ENCODE data around the gene ADARB2. TPM values are rescaled to one million over a fixed set of nuclear protein-coding genes. Genes with fewer than 3 reads are reported as not detected.

ADARB2 gene
- total RNA-seq, 1 donor from 2014 or later, result not detected

GRCh38 chr10:1206601-1207000, 530.7 kb downstream of the ADARB2 start:
- DNase-seq (no peak), ATAC-seq (ENCODE audit: poor library complexity) (no peak)
- intact Hi-C loops (cut with DNase I), result no loop called here

GRCh38 chr10:1206101-1206500, 531.2 kb downstream of the ADARB2 start:
- DNase-seq (no peak), ATAC-seq (ENCODE audit: poor library complexity) (no peak)
- intact Hi-C loops (cut with DNase I), result no loop called here

- no peak for DNase-seq
- intact Hi-C loops (cut with DNase I), result no loop called here
- no peak for ATAC-seq (ENCODE audit: poor library complexity)
Observed at GRCh38 chr10:1205450-1206030, 531.8 kb downstream of the ADARB2 start.

DNA sequence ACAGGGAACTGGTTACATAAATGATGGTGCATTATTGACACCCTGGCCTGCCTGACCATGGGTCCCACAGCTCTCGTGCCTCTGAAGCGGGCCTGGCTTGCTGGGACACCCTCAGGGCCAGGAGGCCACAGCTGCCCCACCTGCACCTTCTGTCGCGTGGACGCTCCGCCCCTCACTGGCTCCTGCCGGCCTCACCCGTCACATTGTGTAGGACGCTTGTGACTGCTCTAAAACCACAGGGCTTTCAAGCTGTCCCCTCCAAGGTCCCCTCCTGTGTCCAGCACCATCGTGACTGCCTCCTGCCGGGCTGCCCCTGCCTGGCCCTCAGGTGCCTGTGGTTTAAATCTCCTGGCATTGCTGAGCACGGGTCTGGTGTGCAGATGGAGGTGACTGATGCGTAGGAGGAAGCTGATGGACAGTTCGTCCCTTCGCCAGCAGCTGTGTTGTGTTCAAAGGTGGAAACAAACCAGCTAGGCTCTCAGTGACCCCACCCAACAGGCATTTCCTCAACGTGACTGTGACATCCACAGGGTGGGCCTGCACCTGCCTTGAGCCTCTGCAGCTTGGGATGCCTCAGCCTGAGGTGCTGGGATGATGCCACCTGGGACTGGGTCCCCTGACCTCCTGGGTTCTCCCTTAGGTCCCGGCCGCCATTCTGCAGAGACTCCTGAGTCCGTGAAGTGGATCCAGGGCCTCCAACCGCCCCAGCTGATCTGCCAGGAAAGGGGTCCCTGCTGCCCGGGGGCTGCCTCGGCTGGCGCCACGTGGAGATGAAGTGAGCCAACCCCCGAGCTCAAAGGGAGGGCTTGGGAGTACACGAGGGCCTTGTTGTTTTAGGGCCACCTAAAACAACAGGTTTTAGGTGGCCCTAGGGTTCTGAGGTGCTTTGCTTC, 532.6 kb downstream of the ADARB2 start:
- DNase-seq (no peak), ATAC-seq (ENCODE audit: poor library complexity) (no peak)
- intact Hi-C loops (cut with DNase I), result no loop called here

- intact Hi-C loops (cut with DNase I), result no loop called here
- DNase-seq (no peak), ATAC-seq (ENCODE audit: poor library complexity) (no peak)
Observed at GRCh38 chr10:1203704-1204103, 533.6 kb downstream of the ADARB2 start.

DNA sequence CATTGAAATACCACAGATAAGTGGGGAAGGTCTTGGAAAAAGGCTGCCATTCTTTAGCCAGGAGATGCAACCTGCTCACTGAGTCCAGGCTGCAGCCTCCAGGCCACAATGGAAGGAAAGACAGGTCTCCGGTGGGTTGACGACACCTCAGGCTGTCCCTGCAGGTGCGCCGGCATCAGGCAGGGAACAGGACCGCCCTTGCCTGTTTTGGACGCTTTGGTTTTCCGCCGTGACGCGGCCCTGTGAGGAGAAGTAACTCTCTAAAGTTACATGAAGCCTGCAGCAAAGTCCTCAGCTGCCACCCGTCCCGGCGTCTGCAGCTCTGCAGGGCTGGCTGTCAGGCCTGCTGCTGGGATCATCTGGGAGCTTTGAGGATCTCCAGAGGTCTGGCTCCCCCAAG, 534.1 kb downstream of the ADARB2 start:
- ATAC-seq (ENCODE audit: poor library complexity), result no peak
- intact Hi-C loops (cut with DNase I), result no loop called here
- DNase-seq, result no peak

DNA sequence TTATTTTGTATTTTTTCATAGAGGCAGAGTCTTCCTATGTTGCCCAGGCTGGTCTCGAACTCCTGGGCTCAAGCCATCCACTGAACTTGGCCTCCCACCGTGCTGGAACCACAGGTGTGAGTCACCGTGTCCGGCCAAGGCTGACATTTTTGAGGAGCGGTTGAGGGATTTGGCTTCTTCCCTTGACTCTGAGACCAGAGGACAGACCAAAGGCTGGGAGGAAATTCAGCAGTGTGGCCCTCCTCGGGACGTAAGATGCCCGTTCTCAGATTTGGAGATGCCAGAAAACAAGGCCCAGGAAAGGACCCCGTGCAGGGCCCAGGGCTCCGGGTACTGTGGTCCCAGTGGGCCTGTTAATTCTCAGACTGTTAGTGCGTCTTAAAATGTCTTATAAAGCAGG, 535.0 kb downstream of the ADARB2 start:
- no peak for DNase-seq
- intact Hi-C loops (cut with DNase I), result no loop called here
- ATAC-seq (ENCODE audit: poor library complexity), result no peak

DNA sequence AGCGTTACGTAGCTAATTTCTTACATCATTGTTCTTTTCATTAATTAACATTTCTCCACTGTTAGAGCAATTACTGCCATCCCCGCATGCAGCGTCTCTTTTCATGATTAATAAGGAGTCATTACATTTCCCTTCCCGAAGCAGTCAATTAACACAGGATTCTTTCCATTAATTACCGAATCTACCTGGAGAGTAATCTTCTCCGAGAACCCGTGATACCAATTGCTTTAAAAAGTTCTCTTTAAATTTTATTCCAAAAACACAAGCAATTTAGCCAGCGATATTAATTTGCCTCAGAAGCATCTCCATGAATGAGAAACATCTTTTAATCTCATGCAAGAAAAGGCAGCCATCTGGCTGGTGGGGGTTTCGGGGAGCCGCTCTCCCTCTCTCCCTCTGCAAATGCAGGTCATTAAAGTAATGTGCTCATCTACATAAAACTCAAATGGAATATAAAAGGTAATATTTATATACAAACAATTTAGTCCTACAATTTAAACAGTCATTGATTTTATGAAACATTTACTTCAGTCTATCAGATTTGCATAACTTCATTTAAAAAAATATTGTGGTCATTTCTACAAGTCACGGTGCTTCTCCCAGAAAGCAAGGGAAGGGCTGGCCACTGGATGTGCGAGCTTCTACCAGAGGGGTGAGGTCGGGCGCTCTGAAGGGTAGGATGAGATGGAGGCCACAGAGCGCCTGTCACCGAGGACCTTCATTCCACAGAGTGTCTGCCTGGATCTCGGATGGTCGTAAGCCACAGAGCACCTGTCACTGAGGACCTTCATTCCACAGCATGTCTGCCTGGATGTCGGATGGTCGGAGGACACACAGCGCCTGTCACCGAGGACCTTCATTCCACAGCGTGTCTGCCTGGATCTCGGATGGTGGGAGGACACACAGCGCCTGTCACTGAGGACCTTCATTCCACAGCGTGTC, 536.2 kb downstream of the ADARB2 start:
- DNase-seq (no peak), ATAC-seq (ENCODE audit: poor library complexity) (no peak)
- intact Hi-C loops (cut with DNase I), result no loop called here

GRCh38 chr10:1199897-1200721, 537.2 kb downstream of the ADARB2 start:
- DNase-seq (no peak), ATAC-seq (ENCODE audit: poor library complexity) (no peak)
- intact Hi-C loops (cut with DNase I), result no loop called here

DNA sequence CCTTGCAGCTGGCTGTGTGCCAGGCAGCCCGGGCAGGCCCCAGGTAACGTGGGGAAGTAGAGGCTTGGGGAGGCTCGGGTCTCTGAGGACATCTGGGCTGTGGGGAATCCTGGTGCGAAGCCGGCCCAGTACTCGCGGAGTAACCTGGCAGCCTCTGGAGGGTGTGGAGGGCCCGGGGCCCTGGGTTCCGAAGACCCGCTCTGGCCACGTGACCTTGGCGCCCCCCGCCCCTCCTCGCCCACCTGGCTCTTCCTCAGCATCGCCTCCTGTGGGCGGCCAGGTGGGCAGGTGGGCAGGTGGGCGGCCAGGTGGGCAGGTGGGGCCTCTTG, 538.0 kb downstream of the ADARB2 start:
- ATAC-seq (ENCODE audit: poor library complexity) (no peak), DNase-seq (no peak)
- intact Hi-C loops (cut with DNase I), result no loop called here

GRCh38 chr10:1198453-1199344, 538.6 kb downstream of the ADARB2 start:
- no peak for DNase-seq
- intact Hi-C loops (cut with DNase I), result no loop called here
- ATAC-seq (ENCODE audit: poor library complexity), result no peak

GRCh38 chr10:1197384-1197783, 539.9 kb downstream of the ADARB2 start:
- no peak for DNase-seq
- no peak for ATAC-seq (ENCODE audit: poor library complexity)
- intact Hi-C loops (cut with DNase I), result no loop called here

GRCh38 chr10:1196656-1197055, 540.7 kb downstream of the ADARB2 start:
- DNase-seq, result no peak
- intact Hi-C loops (cut with DNase I), result no loop called here
- no peak for ATAC-seq (ENCODE audit: poor library complexity)

GRCh38 chr10:1195828-1196227, 541.5 kb downstream of the ADARB2 start:
- intact Hi-C loops (cut with DNase I), result no loop called here
- ATAC-seq (ENCODE audit: poor library complexity), result no peak
- no peak for DNase-seq

- ATAC-seq (ENCODE audit: poor library complexity) (no peak), DNase-seq (no peak)
- intact Hi-C loops (cut with DNase I), result no loop called here
Observed at GRCh38 chr10:1194161-1194560, 543.2 kb downstream of the ADARB2 start.

DNA sequence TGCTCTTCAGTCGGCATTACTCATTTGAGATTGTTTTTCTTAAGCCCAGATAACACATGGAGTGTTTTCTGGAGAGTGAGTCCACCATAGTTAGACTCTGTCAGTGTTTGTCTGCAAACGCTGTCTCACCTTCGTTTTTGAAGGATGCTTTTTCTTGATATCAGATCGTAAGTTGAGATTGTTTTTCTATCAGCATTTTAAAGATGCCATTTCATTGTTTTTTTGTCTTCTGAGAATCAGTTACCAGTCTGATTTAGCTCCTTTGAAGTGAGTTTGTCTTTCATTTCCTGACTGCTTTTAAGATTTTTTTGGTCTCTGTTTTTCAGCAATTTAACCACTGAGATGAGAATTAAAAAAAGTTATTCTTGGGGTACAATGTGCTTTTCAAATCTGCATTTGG, 543.8 kb downstream of the ADARB2 start:
- DNase-seq (no peak), ATAC-seq (ENCODE audit: poor library complexity) (no peak)
- intact Hi-C loops (cut with DNase I), result no loop called here

- ATAC-seq (ENCODE audit: poor library complexity) (no peak), DNase-seq (no peak)
- intact Hi-C loops (cut with DNase I), result no loop called here
Observed at GRCh38 chr10:1191752-1192151, 545.6 kb downstream of the ADARB2 start.
